MCF 10A (cell line): ENCODE data around the gene PAPPA2. TPM values are rescaled to one million over a fixed set of nuclear protein-coding genes. Genes with fewer than 3 reads are reported as not detected.

Experiments
- BruUV-seq: library from RNA; stranded (reverse); fragments of 400-500 nt; replicated peaks from 2 replicates; lab custom pipeline; 2021; lab: Mats Ljungman, UMichigan
- CTCF ChIA-PET: fragments of 300-600 bp; sonication (Branson Sonifier 250); formaldehyde crosslinking; extraction: SDS; loops from one replicate; lab custom pipeline; 2021; ENCODE audit warnings: antibody characterized with exemption, inconsistent platforms; lab: Yijun Ruan, JAX
- POLR2A ChIA-PET: fragments of 300-600, 350-650 bp; sonication (Branson Sonifier 250); formaldehyde crosslinking; extraction: SDS; loops from one replicate; lab custom pipeline; 2020; ENCODE audit warnings: antibody characterized with exemption, inconsistent platforms; lab: Yijun Ruan, JAX
- DNase-seq: peaks from one replicate; pipeline ENCODE4 v3.0.0-alpha.2; 2018; ENCODE audit not compliant: unreplicated experiment
- H3K27ac Mint-ChIP-seq: one replicate; pipeline ENCODE4 v1.8.0; 2022; ENCODE audit warnings: mild to moderate bottlenecking, low read depth, mixed read lengths; ENCODE audit not compliant: unreplicated experiment
- H3K27me3 Mint-ChIP-seq: one replicate; pipeline ENCODE4 v1.8.0; 2022; ENCODE audit warnings: mixed read lengths; ENCODE audit not compliant: insufficient read depth, unreplicated experiment
- H3K36me3 Mint-ChIP-seq: one replicate; pipeline ENCODE4 v1.8.0; 2022; ENCODE audit warnings: mild to moderate bottlenecking, moderate library complexity, mixed read lengths; ENCODE audit not compliant: insufficient read depth, unreplicated experiment
- H3K4me1 Mint-ChIP-seq: one replicate; pipeline ENCODE4 v1.8.0; 2022; ENCODE audit warnings: mixed read lengths; ENCODE audit not compliant: insufficient read depth, unreplicated experiment
- H3K4me3 Mint-ChIP-seq: one replicate; pipeline ENCODE4 v1.8.0; 2022; ENCODE audit warnings: mild to moderate bottlenecking, moderate library complexity, mixed read lengths; ENCODE audit not compliant: unreplicated experiment
- H3K9me3 Mint-ChIP-seq: one replicate; pipeline ENCODE4 v1.8.0; 2022; ENCODE audit warnings: mixed read lengths; ENCODE audit not compliant: unreplicated experiment
- intact Hi-C: fragments of 100-400 bp; cut with micrococcal nuclease; formaldehyde crosslinking; loops from 2 replicates; pipeline ENCODE4 v1.14.1; 2022
- total RNA-seq: library from RNA; stranded (reverse); gene quantifications from 2 replicates; pipeline ENCODE4 v1.2.3, GENCODE V29; 2022
- TF ChIP-seq, protein P1 (sequence below): fragments of 200-600 bp; IDR thresholded peaks from one replicate; pipeline ENCODE4 v1.8.0; 2022; ENCODE audit warnings: antibody characterized with exemption, mild to moderate bottlenecking; ENCODE audit not compliant: unreplicated experiment

Gene PAPPA2
- total RNA-seq, 1 experiment from 2014 or later: 11.5 TPM

DNA sequence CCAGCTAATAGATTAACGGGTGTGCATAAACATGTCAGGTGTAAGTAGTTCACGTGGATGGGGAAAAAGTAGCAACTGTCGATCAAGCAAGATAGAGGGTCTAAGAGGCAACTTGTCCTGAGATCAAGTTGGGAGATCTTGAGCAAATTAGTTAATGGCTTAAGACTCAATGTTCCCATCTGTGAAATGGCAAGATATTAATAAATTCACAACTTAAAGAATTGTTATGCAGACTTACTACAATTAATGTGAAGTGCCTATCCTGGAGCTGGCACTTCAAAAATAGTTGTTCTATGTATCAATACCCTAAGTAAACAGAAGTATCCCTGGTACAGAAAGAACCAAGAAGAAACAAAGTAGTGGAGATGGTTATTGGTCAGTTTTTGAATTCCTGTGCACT, 389.1 kb downstream of the PAPPA2 start:
- Mint-ChIP-seq H3K27ac (no peak overlapping the region), H3K27me3 (no peaks in the 10 kb centered on the region), H3K36me3 (no peaks in the 10 kb centered on the region), H3K4me1 (peaks cover 3% of the 10 kb centered on the region), H3K4me3 (no peak overlapping the region), H3K9me3 (no peaks in the 10 kb centered on the region)
- ChIA-PET POLR2A (no interaction called here), CTCF (interaction anchor here (0.8 to 1.9 kb wide), 3 partner anchors 9 to 293 kb away, joined by 3 to 8 read pairs (median 4); no protein-coding TSS in a partner anchor)
- TF ChIP-seq, protein P1, sequence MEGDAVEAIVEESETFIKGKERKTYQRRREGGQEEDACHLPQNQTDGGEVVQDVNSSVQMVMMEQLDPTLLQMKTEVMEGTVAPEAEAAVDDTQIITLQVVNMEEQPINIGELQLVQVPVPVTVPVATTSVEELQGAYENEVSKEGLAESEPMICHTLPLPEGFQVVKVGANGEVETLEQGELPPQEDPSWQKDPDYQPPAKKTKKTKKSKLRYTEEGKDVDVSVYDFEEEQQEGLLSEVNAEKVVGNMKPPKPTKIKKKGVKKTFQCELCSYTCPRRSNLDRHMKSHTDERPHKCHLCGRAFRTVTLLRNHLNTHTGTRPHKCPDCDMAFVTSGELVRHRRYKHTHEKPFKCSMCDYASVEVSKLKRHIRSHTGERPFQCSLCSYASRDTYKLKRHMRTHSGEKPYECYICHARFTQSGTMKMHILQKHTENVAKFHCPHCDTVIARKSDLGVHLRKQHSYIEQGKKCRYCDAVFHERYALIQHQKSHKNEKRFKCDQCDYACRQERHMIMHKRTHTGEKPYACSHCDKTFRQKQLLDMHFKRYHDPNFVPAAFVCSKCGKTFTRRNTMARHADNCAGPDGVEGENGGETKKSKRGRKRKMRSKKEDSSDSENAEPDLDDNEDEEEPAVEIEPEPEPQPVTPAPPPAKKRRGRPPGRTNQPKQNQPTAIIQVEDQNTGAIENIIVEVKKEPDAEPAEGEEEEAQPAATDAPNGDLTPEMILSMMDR: no peak
- no TSS peak for BruUV-seq
- DNase-seq: no peak
- intact Hi-C loops: no loop called here

DNA sequence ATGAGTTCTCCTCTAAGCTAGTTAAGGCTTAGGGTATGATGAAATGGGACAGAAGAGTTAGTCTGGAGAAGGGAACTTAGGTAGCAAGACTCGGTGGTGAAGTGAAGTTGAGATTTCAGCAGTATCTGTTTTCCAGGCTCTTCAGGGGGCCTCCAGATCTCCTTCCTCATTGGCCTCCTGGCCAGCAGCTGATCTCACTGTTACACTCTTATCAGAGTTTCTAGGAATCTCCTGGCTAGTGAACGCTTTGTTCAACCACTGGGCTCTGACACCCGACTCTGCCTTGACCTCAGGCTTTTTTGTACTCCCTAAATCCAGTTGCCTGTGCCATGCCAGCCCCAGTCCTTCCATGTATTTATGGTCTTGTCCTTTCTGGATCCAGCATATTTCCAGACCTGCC, 390.5 kb downstream of the PAPPA2 start:
- Mint-ChIP-seq H3K4me1 (peaks cover 16% of the 10 kb centered on the region), H3K27ac (no peak overlapping the region), H3K27me3 (no peaks in the 10 kb centered on the region), H3K4me3 (no peak overlapping the region), H3K36me3 (no peaks in the 10 kb centered on the region), H3K9me3 (no peaks in the 10 kb centered on the region)
- DNase-seq: no peak
- CTCF ChIA-PET: interaction anchor here (0.5 to 1.9 kb wide), 7 partner anchors 10 to 481 kb away, joined by 3 to 8 read pairs (median 3); no protein-coding TSS in a partner anchor
- TF ChIP-seq, protein P1: no peak
- BruUV-seq: no TSS peak
- intact Hi-C loops: no loop called here
- POLR2A ChIA-PET: no interaction called here

DNA sequence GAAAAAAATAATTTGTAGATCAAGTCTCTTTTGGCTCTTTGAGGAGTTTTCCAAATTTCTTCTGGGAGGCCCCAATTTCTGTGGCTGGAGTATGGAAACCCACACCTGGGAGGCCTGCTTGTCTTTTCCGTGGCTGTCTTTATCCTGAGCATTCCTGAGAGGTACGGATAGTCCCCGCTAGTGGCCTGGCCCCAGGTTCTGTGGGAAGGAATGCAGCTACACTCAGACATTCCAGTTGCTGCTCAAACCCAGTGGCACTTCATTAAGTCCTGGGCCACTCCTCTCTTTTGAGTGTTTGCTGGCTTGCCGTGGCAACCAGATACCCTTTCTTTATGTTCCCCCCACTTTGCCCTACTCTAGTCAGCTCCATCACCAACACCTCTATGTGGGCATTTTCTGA, 391.1 kb downstream of the PAPPA2 start:
- CTCF ChIA-PET: interaction anchor here (0.5 to 1.7 kb wide), 6 partner anchors 10 to 1399 kb away, joined by 3 to 6 read pairs (median 4); no protein-coding TSS in a partner anchor
- no peaks in the 10 kb centered on the region for H3K9me3 Mint-ChIP-seq
- no TSS peak for BruUV-seq
- H3K27me3 Mint-ChIP-seq: no peaks in the 10 kb centered on the region
- H3K27ac Mint-ChIP-seq: no peak overlapping the region
- intact Hi-C loops: no loop called here
- no peak overlapping the region for H3K4me3 Mint-ChIP-seq
- H3K36me3 Mint-ChIP-seq: no peaks in the 10 kb centered on the region
- no peak for DNase-seq
- POLR2A ChIA-PET: no interaction called here
- peaks cover 23% of the 10 kb centered on the region for H3K4me1 Mint-ChIP-seq
- TF ChIP-seq, protein P1: no peak

DNA sequence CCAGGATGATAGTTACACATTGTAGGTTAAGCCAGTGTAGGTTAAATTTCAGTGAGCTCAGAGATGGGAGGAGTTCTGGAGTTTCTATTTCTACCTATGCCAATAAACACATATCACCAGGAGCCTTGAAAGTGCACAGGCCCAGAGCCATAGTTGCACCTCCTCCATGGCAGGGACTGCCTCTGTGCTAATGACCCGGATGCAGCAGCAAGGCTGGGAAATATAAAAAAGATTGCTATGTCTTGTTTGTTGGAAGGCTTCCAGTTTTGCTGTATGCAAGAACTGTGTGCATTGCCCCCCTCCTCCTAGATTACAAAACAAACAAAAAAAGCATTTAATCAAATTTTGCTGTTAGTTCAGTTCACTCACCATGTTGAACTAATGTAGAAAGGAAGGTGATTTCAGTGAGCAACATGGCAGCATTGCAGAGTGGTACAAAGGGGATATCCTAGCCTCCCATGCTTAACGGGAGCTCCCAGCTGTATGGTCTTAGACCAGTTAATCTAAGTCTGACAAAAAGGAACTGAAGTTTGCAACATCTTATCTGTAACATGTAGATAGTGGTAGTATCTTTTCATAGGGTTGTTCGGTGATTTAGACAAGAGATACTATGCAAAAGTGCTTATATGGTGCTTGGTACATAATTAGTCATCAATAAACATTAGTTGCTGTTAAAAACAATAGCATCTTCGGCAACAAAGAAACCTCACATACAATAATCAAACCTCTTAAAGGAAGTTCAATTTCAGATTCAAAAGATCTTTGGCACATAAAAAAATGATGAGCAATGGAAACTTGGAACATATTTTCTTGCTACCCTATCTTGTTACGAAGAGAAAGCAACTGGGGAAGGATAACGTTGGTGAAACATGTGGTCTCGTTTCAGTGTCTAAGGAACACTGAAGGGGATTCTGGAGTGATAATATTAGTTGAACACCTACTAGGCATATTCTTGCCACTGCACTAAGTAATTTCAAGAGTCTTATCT, 392.1 kb downstream of the PAPPA2 start:
- H3K4me1 Mint-ChIP-seq: peaks cover 23% of the 10 kb centered on the region
- no peaks in the 10 kb centered on the region for H3K9me3 Mint-ChIP-seq
- H3K4me3 Mint-ChIP-seq: no peak overlapping the region
- TF ChIP-seq, protein P1: no peak
- H3K27me3 Mint-ChIP-seq: no peaks in the 10 kb centered on the region
- POLR2A ChIA-PET: no interaction called here
- no peaks in the 10 kb centered on the region for H3K36me3 Mint-ChIP-seq
- CTCF ChIA-PET: interaction anchor here (0.5 to 1.7 kb wide), 7 partner anchors 11 to 1398 kb away, joined by 3 to 6 read pairs (median 4); no protein-coding TSS in a partner anchor
- H3K27ac Mint-ChIP-seq: no peak overlapping the region
- intact Hi-C loops: no loop called here
- BruUV-seq: no TSS peak
- DNase-seq: no peak
